Stimulated activated CD8-positive, alpha-beta memory T cell treated with anti-CD3 and anti-CD28 coated beads, Interleukin-2, amount 100 ng/mL, for 1 hour (primary cell): ENCODE data around the gene TFF1.

Experiments
- DNase-seq, 2 donors: peaks; one replicate each; pipeline ENCODE4 v3.0.0-alpha.2; 2020; ENCODE audit warnings: low read depth in 2 of 2

TFF1 gene

GRCh38 chr21:42362700-42363099 lies 3.6 kb downstream of the TFF1 start:
- no peak for DNase-seq

GRCh38 chr21:42362198-42362597 lies 4.1 kb downstream of the TFF1 start:
- no peak for DNase-seq

- DNase-seq, result no peak
Observed at GRCh38 chr21:42361286-42361685, 5.0 kb downstream of the TFF1 start.

- DNase-seq, result no peak
Observed at GRCh38 chr21:42360317-42360716, 6.0 kb downstream of the TFF1 start.

GRCh38 chr21:42358937-42359336 lies 7.4 kb downstream of the TFF1 start:
- DNase-seq, result no peak

- DNase-seq, result no peak
Observed at GRCh38 chr21:42358261-42358660, 8.1 kb downstream of the TFF1 start.

GRCh38 chr21:42357307-42357706 lies 9.0 kb downstream of the TFF1 start:
- DNase-seq, result no peak

GRCh38 chr21:42356650-42357049 lies 9.7 kb downstream of the TFF1 start:
- DNase-seq, result no peak

- DNase-seq, result no peak
Observed at GRCh38 chr21:42356046-42356445, 10.3 kb downstream of the TFF1 start.

GRCh38 chr21:42353623-42354022 lies 12.7 kb downstream of the TFF1 start:
- DNase-seq, result no peak

- DNase-seq, result no peak
Observed at GRCh38 chr21:42352441-42353095, 13.8 kb downstream of the TFF1 start.

- no peak for DNase-seq
Observed at GRCh38 chr21:42351626-42352440, 14.5 kb downstream of the TFF1 start.

GRCh38 chr21:42350927-42351426 lies 15.4 kb downstream of the TFF1 start, which contains the start of gene TFF2:
TFF2 (minus strand) TSS chr21:42350994; CDS start chr21:42350957, 37 bp downstream.
- no peak for DNase-seq

- no peak for DNase-seq
Observed at GRCh38 chr21:42350318-42350910, 15.9 kb downstream of the TFF1 start.

GRCh38 chr21:42349420-42350317 lies 16.7 kb downstream of the TFF1 start:
- no peak for DNase-seq

- DNase-seq, result no peak
Observed at GRCh38 chr21:42348762-42349161, 17.6 kb downstream of the TFF1 start.

- no peak for DNase-seq
Observed at GRCh38 chr21:42347601-42348327, 18.6 kb downstream of the TFF1 start.

- DNase-seq, result no peak
Observed at GRCh38 chr21:42346866-42347600, 19.3 kb downstream of the TFF1 start.

GRCh38 chr21:42346441-42346840 lies 19.9 kb downstream of the TFF1 start:
- DNase-seq, result no peak

- no peak for DNase-seq
Observed at GRCh38 chr21:42344631-42345030, 21.7 kb downstream of the TFF1 start.
